WTC11 (cell line): ENCODE data around the gene SPHK2. TPM values are rescaled to one million over a fixed set of nuclear protein-coding genes. Genes with fewer than 3 reads are reported as not detected.

Source experiments
- AR ChIP-seq: fragments of 250-450 bp; sonication (Bioruptor Pico); IDR thresholded peaks from 2 replicates; pipeline ENCODE4 v1.9.0; 2021; ENCODE audit warnings: mild to moderate bottlenecking
- CDX4 ChIP-seq: fragments of 250-450 bp; sonication (Bioruptor Pico); IDR thresholded peaks from 2 replicates; pipeline ENCODE4 v1.9.0; 2021; ENCODE audit warnings: moderate library complexity, mild to moderate bottlenecking, inconsistent platforms, borderline replicate concordance
- CREB1 ChIP-seq: sonication (generic); formaldehyde crosslinking; IDR thresholded peaks from 2 replicates; pipeline ENCODE4 v1.8.0; 2023; ENCODE audit warnings: mild to moderate bottlenecking, missing genetic modification reagents
- CREM ChIP-seq: sonication (generic); formaldehyde crosslinking; IDR thresholded peaks from 2 replicates; pipeline ENCODE4 v1.8.1; 2022; ENCODE audit warnings: mild to moderate bottlenecking, missing genetic modification reagents, moderate library complexity
- E2F1 ChIP-seq: sonication (generic); formaldehyde crosslinking; IDR thresholded peaks from 2 replicates; pipeline ENCODE4 v1.8.0; 2022; ENCODE audit warnings: mild to moderate bottlenecking, missing genetic modification reagents
- E2F4 ChIP-seq: sonication (generic); formaldehyde crosslinking; IDR thresholded peaks from 2 replicates; pipeline ENCODE4 v1.8.1; 2022; ENCODE audit warnings: low read depth, mild to moderate bottlenecking, moderate library complexity, missing genetic modification reagents, borderline replicate concordance
- ELF4 ChIP-seq: sonication (generic); formaldehyde crosslinking; IDR thresholded peaks from 2 replicates; pipeline ENCODE4 v1.8.1; 2022; ENCODE audit warnings: low read depth, mild to moderate bottlenecking, moderate library complexity, missing genetic modification reagents
- ERG ChIP-seq: fragments of 250-450 bp; sonication (Bioruptor Pico); IDR thresholded peaks from 2 replicates; pipeline ENCODE4 v1.8.0; 2021; ENCODE audit warnings: mild to moderate bottlenecking
- ESRRA ChIP-seq: sonication (generic); formaldehyde crosslinking; IDR thresholded peaks from 2 replicates; pipeline ENCODE4 v1.8.1; 2022; ENCODE audit warnings: mild to moderate bottlenecking, missing genetic modification reagents, borderline replicate concordance
- ETV6 ChIP-seq: sonication (generic); formaldehyde crosslinking; IDR thresholded peaks from 2 replicates; pipeline ENCODE4 v1.8.1; 2022; ENCODE audit warnings: mild to moderate bottlenecking, missing genetic modification reagents
- FOXJ3 ChIP-seq: sonication (generic); formaldehyde crosslinking; IDR thresholded peaks from 2 replicates; pipeline ENCODE4 v1.9.0; 2021; ENCODE audit warnings: missing genetic modification reagents, mild to moderate bottlenecking, borderline replicate concordance
- FOXK1 ChIP-seq: sonication (generic); formaldehyde crosslinking; IDR thresholded peaks from 2 replicates; pipeline ENCODE4 v1.8.0; 2022; ENCODE audit warnings: mild to moderate bottlenecking, moderate library complexity, missing genetic modification reagents
- HMGA2 ChIP-seq: fragments of 250-450 bp; sonication (Bioruptor Pico); IDR thresholded peaks from 2 replicates; pipeline ENCODE4 v1.4.0; 2021; ENCODE audit warnings: mild to moderate bottlenecking, moderate library complexity
- HMGXB4 ChIP-seq: sonication (generic); formaldehyde crosslinking; IDR thresholded peaks from 2 replicates; pipeline ENCODE4 v1.8.1; 2023; ENCODE audit warnings: mild to moderate bottlenecking, moderate library complexity, missing genetic modification reagents
- JUN ChIP-seq: sonication (generic); formaldehyde crosslinking; IDR thresholded peaks from 2 replicates; pipeline ENCODE4 v1.8.0; 2023; ENCODE audit warnings: mild to moderate bottlenecking, missing genetic modification reagents
- KAT7 ChIP-seq: sonication (generic); formaldehyde crosslinking; IDR thresholded peaks from 2 replicates; pipeline ENCODE4 v1.8.1; 2023; ENCODE audit warnings: missing genetic modification reagents, mild to moderate bottlenecking, borderline replicate concordance
- MLX ChIP-seq: sonication (generic); formaldehyde crosslinking; IDR thresholded peaks from 2 replicates; pipeline ENCODE4 v1.8.1; 2023; ENCODE audit warnings: mild to moderate bottlenecking, missing genetic modification reagents, moderate library complexity
- MXD4 ChIP-seq: fragments of 250-450 bp; sonication (Bioruptor Pico); IDR thresholded peaks from 2 replicates; pipeline ENCODE4 v1.8.0; 2021; ENCODE audit warnings: mild to moderate bottlenecking, moderate library complexity, borderline replicate concordance
- RELA ChIP-seq: sonication (generic); formaldehyde crosslinking; IDR thresholded peaks from 2 replicates; pipeline ENCODE4 v1.8.1; 2022; ENCODE audit warnings: missing genetic modification reagents, mild to moderate bottlenecking, borderline replicate concordance
- ZBTB43 ChIP-seq: sonication (generic); formaldehyde crosslinking; IDR thresholded peaks from 2 replicates; pipeline ENCODE4 v1.8.1; 2023; ENCODE audit warnings: mild to moderate bottlenecking, missing genetic modification reagents
- ZMAT4 ChIP-seq: fragments of 250-450 bp; sonication (Bioruptor Pico); IDR thresholded peaks from 2 replicates; pipeline ENCODE4 v1.9.0; 2021; ENCODE audit warnings: mild to moderate bottlenecking
- ZNF138 ChIP-seq: sonication (generic); formaldehyde crosslinking; conservative IDR thresholded peaks from 2 replicates; pipeline ENCODE4 v1.8.1; 2022; ENCODE audit warnings: mild to moderate bottlenecking, moderate library complexity, missing genetic modification reagents
- ZNF263 ChIP-seq: sonication (generic); formaldehyde crosslinking; IDR thresholded peaks from 2 replicates; pipeline ENCODE4 v1.8.1; 2022; ENCODE audit warnings: low read depth, mild to moderate bottlenecking, moderate library complexity, missing genetic modification reagents
- ZNF396 ChIP-seq: fragments of 250-450 bp; sonication (Bioruptor Pico); IDR thresholded peaks from 2 replicates; pipeline ENCODE4 v1.8.0; 2021; ENCODE audit warnings: mild to moderate bottlenecking, moderate library complexity, borderline replicate concordance
- ZNF423 ChIP-seq: fragments of 250-450 bp; sonication (Bioruptor Pico); IDR thresholded peaks from 2 replicates; pipeline ENCODE4 v2.1.2; 2022; ENCODE audit warnings: mild to moderate bottlenecking, moderate library complexity
- ZNF425 ChIP-seq: fragments of 250-450 bp; sonication (Bioruptor Pico); conservative IDR thresholded peaks from 2 replicates; pipeline ENCODE4 v1.9.0; 2021; ENCODE audit warnings: mild to moderate bottlenecking
- total RNA-seq: library from RNA; stranded (reverse); gene quantifications from 3 replicates; pipeline ENCODE4 v1.2.3, GENCODE V29; 2021

Gene SPHK2
- total RNA-seq, 1 experiment from 2014 or later: 64.6 TPM

GRCh38 chr19:48613852-48614435 lies 5.4 kb upstream of the SPHK2 start (continued):
- TF ChIP-seq E2F4 (no peak), FOXK1 (CRISPR knock-in tag) (no peak), E2F1 (CRISPR knock-in tag) (no peak), KAT7 (CRISPR knock-in tag) (no peak), ELF4 (no peak), HMGA2 (CRISPR knock-in tag) (no peak), ZNF423 (CRISPR knock-in tag) (no peak), ZNF138 (CRISPR knock-in tag) (no peak), RELA (CRISPR knock-in tag) (no peak), AR (peak; percentile 86), JUN (CRISPR knock-in tag) (no peak), ZBTB43 (CRISPR knock-in tag) (no peak), ETV6 (CRISPR knock-in tag) (no peak), CDX4 (CRISPR knock-in tag) (no peak), ZNF263 (CRISPR knock-in tag) (no peak), HMGXB4 (no peak), CREB1 (CRISPR knock-in tag) (no peak), MLX (CRISPR knock-in tag) (no peak), ERG (CRISPR knock-in tag) (peak; percentile 93), ZNF425 (CRISPR knock-in tag) (peak; percentile 86), ZMAT4 (CRISPR knock-in tag) (peak; percentile 63), ESRRA (CRISPR knock-in tag) (no peak), MXD4 (CRISPR knock-in tag) (no peak), FOXJ3 (CRISPR knock-in tag) (no peak), CREM (no peak), ZNF396 (no peak)
